Neural cell (in vitro differentiated cells): ENCODE data around the gene TANGO6. TPM values are rescaled to one million over a fixed set of nuclear protein-coding genes. Genes with fewer than 3 reads are reported as not detected.

ENCODE experiments used
- H2AFZ ChIP-seq: fragments of 200-600, 300-800 bp; sonication (generic), shearing (Covaris generic); 2 replicates; pipeline ENCODE4 v1.6.0; 2014; ENCODE audit warnings: low read depth, mild to moderate bottlenecking, antibody characterized with exemption, low read length, moderate library complexity
- H3F3A ChIP-seq: fragments of 200-600 bp; shearing (Covaris generic); 2 replicates; pipeline ENCODE4 v1.6.1; 2016; ENCODE audit warnings: mild to moderate bottlenecking, moderate library complexity, mixed read lengths, antibody characterized with exemption, low read length; ENCODE audit not compliant: insufficient read depth, poor library complexity, severe bottlenecking
- H3K27ac ChIP-seq: fragments of 200-600, 300-800 bp; sonication (generic), shearing (Covaris generic); 2 replicates; pipeline ENCODE4 v1.5.1; 2014; ENCODE audit warnings: mild to moderate bottlenecking, low read length, moderate library complexity
- H3K27me3 ChIP-seq: fragments of 300-800, 200-600 bp; sonication (generic), shearing (Covaris generic); 2 replicates; pipeline ENCODE4 v1.6.0; 2014; ENCODE audit warnings: mild to moderate bottlenecking, low read depth, low read length, moderate library complexity; ENCODE audit not compliant: insufficient read depth
- H3K36me3 ChIP-seq: fragments of 300-800, 200-600 bp; sonication (generic), shearing (Covaris generic); 2 replicates; pipeline ENCODE4 v1.5.1; 2014; ENCODE audit warnings: mild to moderate bottlenecking, antibody characterized with exemption, low read length, moderate library complexity; ENCODE audit not compliant: insufficient read depth
- H3K4me2 ChIP-seq: fragments of 300-800, 200-600 bp; sonication (generic), shearing (Covaris generic); 2 replicates; pipeline ENCODE4 v1.6.0; 2014; ENCODE audit warnings: mild to moderate bottlenecking, low read length
- H3K4me3 ChIP-seq: fragments of 300-800, 200-600 bp; sonication (generic), shearing (Covaris generic); 2 replicates; pipeline ENCODE4 v1.5.1; 2014; ENCODE audit warnings: mild to moderate bottlenecking, low read length, moderate library complexity
- H3K79me2 ChIP-seq: fragments of 200-600 bp; shearing (Covaris generic); replicated peaks from 2 replicates; pipeline ENCODE4 v1.6.0; 2014; ENCODE audit warnings: mild to moderate bottlenecking, low read length, moderate library complexity; ENCODE audit not compliant: insufficient read depth
- H3K9ac ChIP-seq: fragments of 300-800, 200-600 bp; sonication (generic), shearing (Covaris generic); 2 replicates; pipeline ENCODE4 v1.6.1; 2016; ENCODE audit warnings: mild to moderate bottlenecking, low read length, mixed read lengths
- H3K9me2 ChIP-seq: fragments of 200-600 bp; shearing (Covaris generic); 2 replicates; pipeline ENCODE4 v1.6.1; 2016; ENCODE audit warnings: mild to moderate bottlenecking, low read length, mixed read lengths; ENCODE audit not compliant: insufficient read depth
- H3K9me3 ChIP-seq: fragments of 200-600, 300-800 bp; sonication (generic), shearing (Covaris generic); 2 replicates; pipeline ENCODE4 v1.6.1; 2016; ENCODE audit warnings: mild to moderate bottlenecking, mixed run types, low read length, moderate library complexity, mixed read lengths
- H4K20me1 ChIP-seq: fragments of 200-600 bp; shearing (Covaris generic); 2 replicates; pipeline ENCODE4 v1.6.1; 2016; ENCODE audit warnings: mild to moderate bottlenecking, mixed run types; ENCODE audit not compliant: insufficient read depth
- CTCF ChIP-seq: fragments of 450-650 bp; IDR thresholded peaks from 2 replicates; pipeline ENCODE4 v1.5.1; 2014; ENCODE audit warnings: antibody characterized with exemption, mild to moderate bottlenecking, moderate library complexity; ENCODE audit not compliant: poor library complexity, severe bottlenecking
- EP300 ChIP-seq: fragments of 450-650 bp; conservative IDR thresholded peaks from 2 replicates; pipeline ENCODE4 v1.6.1; 2014; ENCODE audit warnings: antibody characterized with exemption, mild to moderate bottlenecking, moderate library complexity; ENCODE audit not compliant: poor library complexity, severe bottlenecking
- EZH2 ChIP-seq: fragments of 200-600, 300-800 bp; shearing (Covaris generic), sonication (generic); IDR thresholded peaks from 2 replicates; pipeline ENCODE4 v1.6.1; 2014; ENCODE audit warnings: antibody characterized with exemption, low read length, borderline replicate concordance, mild to moderate bottlenecking; ENCODE audit not compliant: insufficient read depth, poor library complexity, severe bottlenecking
- MXI1 ChIP-seq: fragments of 450-650 bp; conservative IDR thresholded peaks from 2 replicates; pipeline ENCODE4 v1.6.1; 2014; ENCODE audit warnings: antibody characterized with exemption, mild to moderate bottlenecking; ENCODE audit not compliant: poor library complexity, severe bottlenecking
- POLR2AphosphoS5 ChIP-seq: IDR thresholded peaks from 2 replicates; pipeline ENCODE4 v1.6.1; 2012
- RAD21 ChIP-seq: fragments of 450-650 bp; conservative IDR thresholded peaks from 2 replicates; pipeline ENCODE4 v1.6.1; 2014; ENCODE audit warnings: antibody characterized with exemption, mild to moderate bottlenecking, moderate library complexity
- REST ChIP-seq: IDR thresholded peaks from 2 replicates; pipeline ENCODE4 v1.6.1; 2012; ENCODE audit warnings: borderline replicate concordance
- TAF1 ChIP-seq: IDR thresholded peaks from 2 replicates; pipeline ENCODE4 v1.6.1; 2012; ENCODE audit warnings: low read depth
- polyA plus RNA-seq: library from polyadenylated mRNA; depleted of rRNA; stranded (reverse); fragments of >200 nt; gene quantifications from 2 replicates; pipeline ENCODE4 v1.2.3, GENCODE V29; 2014

TANGO6 gene
- polyA plus RNA-seq, 1 donor from 2014 or later, result 9.5 TPM

GRCh38 chr16:68927018-68927417 lies 83.7 kb downstream of the TANGO6 start:
- Histone ChIP-seq H4K20me1 (no peaks in the 10 kb centered on the region), H2AFZ (no peak overlapping the region), H3K36me3 (peaks cover 5% of the 10 kb centered on the region), H3F3A (no peaks in the 10 kb centered on the region), H3K9me2 (no peaks in the 10 kb centered on the region), H3K27me3 (no peaks in the 10 kb centered on the region), H3K4me2 (no peak overlapping the region), H3K4me3 (no peak overlapping the region), H3K9me3 (no peaks in the 10 kb centered on the region), H3K79me2 (no peaks in the 10 kb centered on the region), H3K9ac (no peak overlapping the region), H3K27ac (no peak overlapping the region)
- no peak for TF ChIP-seq EZH2
- no peak for TF ChIP-seq TAF1
- TF ChIP-seq CTCF, result no peak
- TF ChIP-seq POLR2AphosphoS5, result no peak
- TF ChIP-seq MXI1, result no peak
- TF ChIP-seq EP300, result no peak

GRCh38 chr16:68931196-68931595 lies 87.9 kb downstream of the TANGO6 start:
- Histone ChIP-seq H3K27ac (no peak overlapping the region), H2AFZ (no peak overlapping the region), H3K27me3 (no peaks in the 10 kb centered on the region), H4K20me1 (no peaks in the 10 kb centered on the region), H3K9me3 (no peaks in the 10 kb centered on the region), H3K4me2 (no peak overlapping the region), H3K36me3 (peaks cover 5% of the 10 kb centered on the region), H3F3A (no peaks in the 10 kb centered on the region), H3K9me2 (no peaks in the 10 kb centered on the region), H3K4me3 (no peak overlapping the region), H3K9ac (no peak overlapping the region), H3K79me2 (no peaks in the 10 kb centered on the region)
- TF ChIP-seq RAD21 (no peak), TAF1 (no peak), POLR2AphosphoS5 (no peak), EZH2 (no peak), MXI1 (no peak), CTCF (no peak), EP300 (no peak)

GRCh38 chr16:68934402-68934801 lies 91.1 kb downstream of the TANGO6 start:
- H3F3A ChIP-seq, result no peaks in the 10 kb centered on the region
- H3K27me3 ChIP-seq, result no peaks in the 10 kb centered on the region
- no peak overlapping the region for H3K4me2 ChIP-seq
- no peak overlapping the region for H3K9ac ChIP-seq
- TF ChIP-seq REST (no peak), RAD21 (no peak)
- H3K9me2 ChIP-seq, result no peaks in the 10 kb centered on the region
- no peaks in the 10 kb centered on the region for H3K9me3 ChIP-seq
- H2AFZ ChIP-seq, result no peak overlapping the region
- H4K20me1 ChIP-seq, result no peaks in the 10 kb centered on the region
- no peak overlapping the region for H3K27ac ChIP-seq
- no peaks in the 10 kb centered on the region for H3K36me3 ChIP-seq
- H3K4me3 ChIP-seq, result no peak overlapping the region
- no peaks in the 10 kb centered on the region for H3K79me2 ChIP-seq
